ENCODE data around the gene SORBS2. TPM values are rescaled to one million over a fixed set of nuclear protein-coding genes. Genes with fewer than 3 reads are reported as not detected.

Gene SORBS2
- total RNA-seq, 4 donors from 2014 or later, result 45.3 to 135 (median 76.2) TPM

DNA sequence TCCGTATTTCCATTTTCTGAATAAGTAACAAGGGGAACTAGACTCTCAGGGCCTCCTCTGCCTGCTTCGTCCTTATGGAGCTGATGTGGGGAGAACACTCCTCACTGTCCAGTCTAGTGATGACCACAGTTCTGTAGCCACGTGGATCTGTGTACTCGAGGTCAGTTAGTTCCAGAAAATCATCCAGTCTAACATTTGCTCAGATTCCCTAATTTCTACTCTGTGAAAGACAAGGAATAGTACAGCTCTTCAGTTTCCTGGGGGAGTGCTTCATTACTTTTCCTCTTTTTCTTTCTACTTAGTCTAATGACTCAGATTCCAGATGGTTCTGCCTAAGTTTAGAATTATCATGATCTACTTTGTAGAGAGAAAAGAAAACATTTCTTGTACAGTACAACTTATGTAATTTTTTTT, 82.6 kb downstream of the SORBS2 start:
- peak overlapping the region in 3 of 4 donors; percentile 8 to 65 (median 61) for H3K27ac ChIP-seq
- no peak for DNase-seq (ENCODE audit: low spot score in 2 of 2)
- 53% methylated on average over 4 of the region's 4 CpGs for WGBS, 2 donors
- no peak overlapping the region for H3K4me3 ChIP-seq
- no peaks in the 10 kb centered on the region for H3K36me3 ChIP-seq
- peaks cover 0 to 14% (median 0%) of the 10 kb centered on the region in 4 donors for H3K4me1 ChIP-seq
- TF ChIP-seq, protein P1, sequence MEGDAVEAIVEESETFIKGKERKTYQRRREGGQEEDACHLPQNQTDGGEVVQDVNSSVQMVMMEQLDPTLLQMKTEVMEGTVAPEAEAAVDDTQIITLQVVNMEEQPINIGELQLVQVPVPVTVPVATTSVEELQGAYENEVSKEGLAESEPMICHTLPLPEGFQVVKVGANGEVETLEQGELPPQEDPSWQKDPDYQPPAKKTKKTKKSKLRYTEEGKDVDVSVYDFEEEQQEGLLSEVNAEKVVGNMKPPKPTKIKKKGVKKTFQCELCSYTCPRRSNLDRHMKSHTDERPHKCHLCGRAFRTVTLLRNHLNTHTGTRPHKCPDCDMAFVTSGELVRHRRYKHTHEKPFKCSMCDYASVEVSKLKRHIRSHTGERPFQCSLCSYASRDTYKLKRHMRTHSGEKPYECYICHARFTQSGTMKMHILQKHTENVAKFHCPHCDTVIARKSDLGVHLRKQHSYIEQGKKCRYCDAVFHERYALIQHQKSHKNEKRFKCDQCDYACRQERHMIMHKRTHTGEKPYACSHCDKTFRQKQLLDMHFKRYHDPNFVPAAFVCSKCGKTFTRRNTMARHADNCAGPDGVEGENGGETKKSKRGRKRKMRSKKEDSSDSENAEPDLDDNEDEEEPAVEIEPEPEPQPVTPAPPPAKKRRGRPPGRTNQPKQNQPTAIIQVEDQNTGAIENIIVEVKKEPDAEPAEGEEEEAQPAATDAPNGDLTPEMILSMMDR (IDR thresholded peaks at IDR 0.05), result no peak
- TF ChIP-seq POLR2A (IDR thresholded peaks at IDR 0.05) (no peak), EP300 (IDR thresholded peaks at IDR 0.05) (peak in 1 of 2 donors; percentile 5)
- no peaks in the 10 kb centered on the region for H3K27me3 ChIP-seq
- no peaks in the 10 kb centered on the region for H3K9me3 ChIP-seq

GRCh38 chr4:185728893-185729292, 83.1 kb downstream of the SORBS2 start:
- Histone ChIP-seq H3K4me1 (peaks cover 0 to 18% (median 0%) of the 10 kb centered on the region in 4 donors), H3K4me3 (no peak overlapping the region), H3K36me3 (no peaks in the 10 kb centered on the region), H3K27me3 (no peaks in the 10 kb centered on the region), H3K9me3 (no peaks in the 10 kb centered on the region), H3K27ac (peak overlapping the region in 2 of 4 donors; percentile 61 to 65)
- 82 to 83% methylated on average over 2 of the region's 2 CpGs for WGBS, 2 donors
- TF ChIP-seq EP300 (IDR thresholded peaks at IDR 0.05), result no peak
- TF ChIP-seq, protein P1 (IDR thresholded peaks at IDR 0.05), result no peak
- TF ChIP-seq POLR2A (IDR thresholded peaks at IDR 0.05), result no peak
- no peak for DNase-seq (ENCODE audit: low spot score in 2 of 2)

GRCh38 chr4:185726931-185727330, 85.1 kb downstream of the SORBS2 start:
- Histone ChIP-seq H3K27ac (no peak overlapping the region), H3K4me1 (peaks cover 0 to 36% (median 0%) of the 10 kb centered on the region in 4 donors)
- DNase-seq (ENCODE audit: low spot score in 2 of 2), result no peak

DNA sequence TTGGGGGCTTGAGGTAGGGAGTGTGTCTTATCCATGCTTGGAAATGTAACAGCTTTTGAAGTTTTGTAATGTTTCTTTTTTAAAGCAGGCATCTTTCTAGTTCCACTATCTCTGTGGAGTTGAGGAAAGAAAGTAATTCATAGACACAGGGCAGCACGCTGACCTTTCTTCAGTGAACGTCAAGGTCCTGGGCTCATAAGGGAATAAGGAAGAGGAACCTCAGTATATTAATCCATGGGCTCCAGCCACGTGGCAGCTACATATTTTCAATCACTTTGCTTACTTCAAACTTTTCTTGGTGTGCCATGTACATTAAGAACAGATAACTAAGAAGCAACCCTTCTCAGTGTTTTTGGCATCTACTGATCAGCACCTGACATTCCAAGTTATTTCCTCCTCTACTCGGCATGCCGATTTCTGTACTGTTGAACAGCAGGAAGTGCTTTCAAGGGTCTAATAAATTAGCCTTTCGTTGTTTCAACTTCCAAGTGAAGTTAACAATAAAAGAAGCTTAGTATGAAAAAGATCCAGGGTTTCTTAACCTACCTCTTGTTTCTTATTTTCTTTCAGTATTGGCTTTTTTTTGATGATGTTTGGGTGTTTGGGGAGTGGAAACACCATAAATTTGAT, 88.2 kb downstream of the SORBS2 start:
- H3K27ac ChIP-seq, result peak overlapping the region in 3 of 4 donors; percentile 31 to 83 (median 39)
- no peaks in the 10 kb centered on the region for H3K36me3 ChIP-seq
- H3K4me1 ChIP-seq, result peaks cover 0 to 39% (median 0%) of the 10 kb centered on the region in 4 donors
- WGBS, 2 donors, result 40 to 47% methylated on average over 6 of the region's 6 CpGs
- no peaks in the 10 kb centered on the region for H3K9me3 ChIP-seq
- no peak overlapping the region for H3K4me3 ChIP-seq
- DNase-seq (ENCODE audit: low spot score in 2 of 2), result no peak
- H3K27me3 ChIP-seq, result no peaks in the 10 kb centered on the region
- TF ChIP-seq, protein P1 (IDR thresholded peaks at IDR 0.05), result no peak
- TF ChIP-seq EP300 (IDR thresholded peaks at IDR 0.05) (no peak), POLR2A (IDR thresholded peaks at IDR 0.05) (no peak)

More at GRCh38 chr4:185726931-185727330, 85.1 kb downstream of the SORBS2 start:
- no peak overlapping the region for H3K4me3 ChIP-seq
- WGBS, 2 donors, result 68 to 78% methylated on average over 8 of the region's 8 CpGs
- TF ChIP-seq EP300 (IDR thresholded peaks at IDR 0.05) (no peak), POLR2A (IDR thresholded peaks at IDR 0.05) (no peak)
- TF ChIP-seq, protein P1 (IDR thresholded peaks at IDR 0.05), result no peak
- no peaks in the 10 kb centered on the region for H3K9me3 ChIP-seq
- H3K36me3 ChIP-seq, result no peaks in the 10 kb centered on the region
- no peaks in the 10 kb centered on the region for H3K27me3 ChIP-seq

GRCh38 chr4:185722029-185722316, 90.0 kb downstream of the SORBS2 start:
- WGBS, 2 donors, result 35 to 39% methylated on average over 3 of the region's 3 CpGs
- H3K27ac ChIP-seq, result peak overlapping the region in 3 of 4 donors; percentile 40 to 83 (median 65)
- H3K27me3 ChIP-seq, result no peaks in the 10 kb centered on the region
- peaks cover 0 to 39% (median 0%) of the 10 kb centered on the region in 4 donors for H3K4me1 ChIP-seq
- no peaks in the 10 kb centered on the region for H3K36me3 ChIP-seq
- H3K4me3 ChIP-seq, result no peak overlapping the region
- no peak for DNase-seq (ENCODE audit: low spot score in 2 of 2)
- TF ChIP-seq EP300 (IDR thresholded peaks at IDR 0.05) (peak; percentile 30 to 51), POLR2A (IDR thresholded peaks at IDR 0.05) (no peak)
- TF ChIP-seq, protein P1 (IDR thresholded peaks at IDR 0.05), result no peak
- H3K9me3 ChIP-seq, result no peaks in the 10 kb centered on the region

All from tibial nerve (tissue), 4 donors.